AG04449 (cell line): ENCODE data around the gene MAFF.
A peak's percentile ranks its signal among the peaks of the same experiment; 100 is the strongest.

Experiments used
- CTCF ChIA-PET: fragments of 350-600 bp; formaldehyde crosslinking; extraction: SDS; loops from one replicate; lab custom pipeline; 2021; ENCODE audit warnings: antibody characterized with exemption; lab: Yijun Ruan, JAX
- POLR2A ChIA-PET: fragments of 400-600, 350-600 bp; formaldehyde crosslinking; extraction: SDS; loops from one replicate; lab custom pipeline; 2020; ENCODE audit warnings: antibody characterized with exemption, inconsistent platforms; lab: Yijun Ruan, JAX
- DNase-seq: peaks from one replicate; pipeline ENCODE4 v3.0.0-alpha.2; 2010; ENCODE audit warnings: low read depth, low spot score
- H3K4me3 ChIP-seq: 2 replicates; pipeline ENCODE4 v1.5.1; 2011; ENCODE audit warnings: low read depth, mild to moderate bottlenecking, control low read depth, low read length
- TF ChIP-seq, protein P1 (sequence below): IDR thresholded peaks from one replicate; pipeline ENCODE4 v1.5.1; 2011; ENCODE audit warnings: mild to moderate bottlenecking, moderate library complexity, low read length, control low read depth, inconsistent platforms; ENCODE audit not compliant: insufficient read depth; ENCODE audit errors: missing control alignments

The MAFF gene

DNA sequence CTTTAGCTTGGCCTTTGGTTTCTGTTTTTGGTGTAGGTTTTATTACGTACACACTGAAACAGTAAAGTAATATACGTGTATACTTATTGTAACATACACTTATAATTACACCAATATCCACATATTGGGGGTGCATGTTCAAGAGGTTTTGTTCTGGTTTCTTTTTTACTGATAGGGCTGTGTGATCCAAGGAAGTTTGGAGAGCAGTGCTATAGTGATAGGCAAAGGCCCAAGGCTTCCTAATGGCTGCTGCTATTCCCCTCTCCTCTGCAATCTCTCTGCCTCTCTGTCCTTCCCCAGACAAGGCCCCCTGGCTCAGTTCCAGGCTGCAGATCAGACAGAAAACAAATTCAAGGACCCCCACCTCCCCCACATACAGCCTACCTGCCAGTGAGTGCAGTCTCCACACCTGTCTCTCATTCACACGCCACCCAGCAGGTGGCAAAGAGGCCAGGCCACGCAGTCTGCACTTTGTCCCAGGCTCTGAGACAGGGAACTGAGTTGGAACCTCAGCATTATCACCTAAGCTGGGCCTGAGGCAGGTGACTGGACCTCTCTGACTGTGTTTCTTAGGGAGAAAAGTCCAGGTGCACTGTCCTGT, 56.0 kb downstream of the MAFF start:
- TF ChIP-seq, protein P1, sequence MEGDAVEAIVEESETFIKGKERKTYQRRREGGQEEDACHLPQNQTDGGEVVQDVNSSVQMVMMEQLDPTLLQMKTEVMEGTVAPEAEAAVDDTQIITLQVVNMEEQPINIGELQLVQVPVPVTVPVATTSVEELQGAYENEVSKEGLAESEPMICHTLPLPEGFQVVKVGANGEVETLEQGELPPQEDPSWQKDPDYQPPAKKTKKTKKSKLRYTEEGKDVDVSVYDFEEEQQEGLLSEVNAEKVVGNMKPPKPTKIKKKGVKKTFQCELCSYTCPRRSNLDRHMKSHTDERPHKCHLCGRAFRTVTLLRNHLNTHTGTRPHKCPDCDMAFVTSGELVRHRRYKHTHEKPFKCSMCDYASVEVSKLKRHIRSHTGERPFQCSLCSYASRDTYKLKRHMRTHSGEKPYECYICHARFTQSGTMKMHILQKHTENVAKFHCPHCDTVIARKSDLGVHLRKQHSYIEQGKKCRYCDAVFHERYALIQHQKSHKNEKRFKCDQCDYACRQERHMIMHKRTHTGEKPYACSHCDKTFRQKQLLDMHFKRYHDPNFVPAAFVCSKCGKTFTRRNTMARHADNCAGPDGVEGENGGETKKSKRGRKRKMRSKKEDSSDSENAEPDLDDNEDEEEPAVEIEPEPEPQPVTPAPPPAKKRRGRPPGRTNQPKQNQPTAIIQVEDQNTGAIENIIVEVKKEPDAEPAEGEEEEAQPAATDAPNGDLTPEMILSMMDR, result no peak
- POLR2A ChIA-PET, result interaction anchor here (0.8 kb wide), 1 partner anchor 56 kb away, joined by 5 read pairs; the partner anchor contains the start of gene MAFF
- DNase-seq, result no peak
- CTCF ChIA-PET, result interaction anchor here (0.8 to 1.2 kb wide), 4 partner anchors 9 to 205 kb away, joined by 3 to 7 read pairs (median 4); no protein-coding TSS in a partner anchor
- H3K4me3 ChIP-seq, result no peak overlapping the region; the same call in 1 of the 2 replicates

DNA sequence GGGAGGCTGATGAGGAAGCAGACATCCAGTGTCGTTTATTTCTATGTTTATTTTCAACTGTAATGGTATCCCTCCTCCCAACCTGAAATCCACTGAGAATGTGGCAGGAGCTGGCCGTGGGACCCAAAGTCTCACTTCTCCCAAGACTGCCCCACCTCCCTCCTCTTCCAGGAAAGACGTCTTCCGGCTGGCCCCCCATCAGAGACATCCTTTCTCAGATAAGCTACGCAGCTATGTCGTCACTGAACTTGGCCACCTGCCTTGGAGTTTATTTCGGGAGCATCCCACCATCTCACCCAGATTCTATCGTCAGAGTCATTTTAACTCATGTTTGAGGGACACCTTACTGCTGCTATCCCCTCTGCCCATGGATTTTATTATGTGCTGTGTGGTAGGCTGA, 57.1 kb downstream of the MAFF start:
- TF ChIP-seq, protein P1, result no peak
- ChIA-PET CTCF (interaction anchor here (1.2 kb wide), 1 partner anchor 8 kb away, joined by 7 read pairs; no protein-coding TSS in a partner anchor), POLR2A (no interaction called here)
- H3K4me3 ChIP-seq, result no peak overlapping the region
- no peak for DNase-seq

DNA sequence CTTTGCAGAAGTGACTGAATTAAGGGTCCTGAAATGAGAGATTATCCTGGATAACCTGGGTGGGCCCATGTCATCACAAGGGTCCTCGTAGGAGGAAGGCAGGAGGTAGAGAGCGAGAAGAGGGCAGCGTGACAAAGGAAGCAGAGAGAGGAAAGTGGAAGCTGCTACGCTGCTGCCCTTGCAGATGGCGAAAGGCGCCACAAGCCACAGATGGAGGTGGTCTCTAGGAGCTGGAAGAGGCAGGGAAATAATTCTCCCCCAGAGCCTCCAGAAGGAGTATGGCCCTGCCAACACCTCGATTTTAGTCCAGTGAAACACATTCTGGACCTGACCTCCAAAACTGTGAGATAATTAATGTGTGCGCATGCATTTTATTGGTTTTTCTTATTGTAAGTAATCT, 57.6 kb downstream of the MAFF start:
- ChIA-PET POLR2A (interaction anchor here (0.6 kb wide), 1 partner anchor 41 kb away, joined by 3 read pairs; no protein-coding TSS in a partner anchor), CTCF (interaction anchor here (0.9 kb wide), 1 partner anchor 53 kb away, joined by 3 read pairs; no protein-coding TSS in a partner anchor)
- no peak for DNase-seq
- no peak overlapping the region for H3K4me3 ChIP-seq
- TF ChIP-seq, protein P1, result no peak

- DNase-seq, result no peak
- TF ChIP-seq, protein P1, result peak; percentile 23
- POLR2A ChIA-PET, result no interaction called here
- CTCF ChIA-PET, result interaction anchor here (1.0 to 3.4 kb wide), 8 partner anchors 10 to 209 kb away, joined by 3 to 17 read pairs (median 3); no protein-coding TSS in a partner anchor
- no peak overlapping the region for H3K4me3 ChIP-seq
Measured at GRCh38 chr22:38260761-38261681, 59.2 kb downstream of the MAFF start.

DNA sequence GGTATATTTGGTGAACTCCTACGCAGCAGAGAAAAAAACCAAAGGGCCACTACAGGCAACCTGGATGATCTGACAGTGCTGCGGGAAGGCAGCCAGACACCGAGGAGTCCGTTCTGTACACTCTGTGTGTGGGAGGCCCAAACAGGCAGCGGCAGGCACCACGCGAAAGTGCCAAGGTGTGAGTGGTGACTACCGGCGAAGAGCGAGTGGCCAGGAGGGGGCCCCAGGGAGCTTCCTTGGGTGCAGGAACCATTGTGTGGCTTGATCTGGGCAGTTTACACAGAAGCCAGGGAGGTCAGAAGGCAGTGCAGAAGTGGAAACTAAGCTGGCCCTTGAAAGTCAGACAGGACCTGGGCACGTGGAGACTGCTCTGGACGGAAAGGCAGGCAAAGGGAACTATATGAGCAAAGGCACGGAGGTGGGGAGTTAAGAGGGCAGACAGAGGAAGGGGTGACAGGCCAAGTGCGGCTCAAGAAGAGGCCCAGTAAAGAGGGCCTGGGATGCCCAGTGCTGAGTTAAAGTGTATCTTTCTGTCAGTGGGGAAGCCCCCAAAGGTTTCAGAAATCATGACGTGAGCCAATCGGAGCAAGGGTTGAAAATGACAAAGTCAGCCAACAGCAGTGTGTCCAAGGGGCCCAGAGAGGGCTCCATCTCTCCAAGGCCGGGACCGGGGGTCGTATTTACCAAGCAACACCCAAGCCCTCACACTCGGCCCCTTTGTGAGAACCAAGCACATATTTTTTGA, 60.4 kb downstream of the MAFF start:
- TF ChIP-seq, protein P1, result peak; percentile 25
- ChIA-PET POLR2A (no interaction called here), CTCF (interaction anchor here (1.1 to 3.4 kb wide), 2 partner anchors 8 to 25 kb away, joined by 3 to 17 read pairs; no protein-coding TSS in a partner anchor)
- DNase-seq, result no peak
- H3K4me3 ChIP-seq, result no peak overlapping the region
